ENCODE results near the gene THSD8.

Gene THSD8

GRCh38 chr19:12792853-12793289 lies 9.0 kb upstream of the THSD8 start (continued):
- TF ChIP-seq ZNF639 (tag by site-specific recombination; IDR thresholded peaks at IDR 0.05): no peak
- peak; percentile 85; the same call in 1 of the 2 replicates for TF ChIP-seq ZBTB7A (tag by site-specific recombination; IDR thresholded peaks at IDR 0.05; ENCODE audit: low read depth)
- 0 out of 2 replicates have a peak, but pooled peaks have one; percentile 52 for TF ChIP-seq ZNF792 (tag by site-specific recombination; IDR thresholded peaks at IDR 0.05)
- no peak for TF ChIP-seq SETDB1 (IDR thresholded peaks at IDR 0.05; ENCODE audit: insufficient read length, low read length)
- no peak for TF ChIP-seq ZNF768 (tag by site-specific recombination; IDR thresholded peaks at IDR 0.05)
- 0 out of 2 replicates have a peak, but pooled peaks have one; percentile 8 for TF ChIP-seq ZNF660 (tag by site-specific recombination; IDR thresholded peaks at IDR 0.05)

DNA sequence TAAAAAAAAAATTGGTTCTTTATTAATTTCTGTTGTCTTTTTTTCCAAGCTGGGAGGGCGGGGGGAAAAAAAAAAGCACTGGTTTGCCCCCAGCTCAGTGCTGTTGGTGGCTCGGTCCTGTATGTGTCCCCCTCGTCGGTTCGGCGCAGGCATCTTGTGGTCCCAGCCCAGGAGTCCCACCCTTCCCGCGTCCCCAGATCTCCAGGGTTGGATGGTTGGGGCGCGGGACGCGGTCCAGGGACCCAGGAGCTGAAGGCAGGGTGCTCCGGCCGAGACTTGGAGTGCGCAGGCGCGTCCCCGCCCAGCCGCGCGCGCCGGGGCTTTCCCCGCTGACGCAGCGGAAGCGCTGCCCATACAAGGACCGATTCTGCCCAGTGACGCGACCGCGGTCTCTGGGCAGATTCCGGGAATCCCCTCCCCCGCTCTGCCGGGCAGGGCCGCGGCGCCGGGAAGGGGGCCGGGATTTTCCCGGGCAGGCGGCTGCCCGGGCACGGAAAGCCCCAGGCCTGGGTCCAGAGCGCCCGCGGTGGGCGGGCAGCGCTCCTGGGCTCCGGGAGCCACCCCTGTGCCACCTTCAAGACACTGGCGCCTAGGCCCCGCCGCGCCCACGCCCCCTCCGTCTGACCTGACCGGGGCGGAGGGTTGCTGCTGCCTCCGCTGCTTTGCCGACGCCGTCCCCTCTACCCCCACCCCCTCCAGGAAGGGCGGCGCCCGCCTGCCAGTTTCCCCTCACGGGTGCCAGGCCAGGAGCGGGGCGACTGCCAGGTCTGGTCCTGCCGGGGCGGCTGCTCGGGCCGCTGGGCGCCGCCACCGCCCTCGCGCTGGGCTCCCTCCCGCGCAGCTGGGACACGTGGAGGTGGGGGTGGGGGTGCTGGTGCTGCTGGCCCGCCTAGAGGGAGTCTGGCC lies 8.3 kb upstream of the THSD8 start:
- Histone ChIP-seq H3K9me3 (ENCODE audit: control insufficient read depth, insufficient read depth, low read depth, low read length) (no peaks in the 10 kb centered on the region), H3K4me1 (ENCODE audit: control insufficient read depth, insufficient read depth, low read length) (peaks cover 19% of the 10 kb centered on the region), H3K36me3 (ENCODE audit: control insufficient read depth in 2 of 2, insufficient read depth in 1 of 2, low read length in 2 of 2) (peaks cover 6 to 8% of the 10 kb centered on the region in 2 experiments; a peak in 2 of 3 replicates), H3K4me3 (ENCODE audit: low read depth, low read length) (peak overlapping the region; percentile 43), H3K27ac (ENCODE audit: extremely low read depth, low read depth, low read length) (no peak overlapping the region; the same call in 1 of the 2 replicates)
- ChIA-PET POLR2A (interaction anchor here (0.5 to 3.6 kb wide), 14 partner anchors 10 to 122 kb away, joined by 3 to 42 read pairs (median 4); partner anchors contain the start of genes DNASE2, FBXW9, HOOK2 and RNASEH2A), CTCF (interaction anchor here (0.5 to 16.5 kb wide), 6 partner anchors 16 to 125 kb away, joined by 3 to 386 read pairs (median 4); partner anchors contain the start of gene HOOK2)
- TF ChIP-seq ZNF704 (tag by site-specific recombination; IDR thresholded peaks at IDR 0.05): no peak
- TF ChIP-seq TCF7L2 (IDR thresholded peaks at IDR 0.05; ENCODE audit: borderline replicate concordance, low read depth, low read length): no peak
- 0 out of 2 replicates have a peak, but pooled peaks have one; percentile 8 for TF ChIP-seq ZNF184 (tag by site-specific recombination; IDR thresholded peaks at IDR 0.05)
- no peak for TF ChIP-seq ZNF510 (tag by site-specific recombination; IDR thresholded peaks at IDR 0.05; ENCODE audit: insufficient replicate concordance)
- no peak for TF ChIP-seq ZBTB49 (tag by site-specific recombination; IDR thresholded peaks at IDR 0.05; ENCODE audit: low read depth)
- TF ChIP-seq, protein P1, sequence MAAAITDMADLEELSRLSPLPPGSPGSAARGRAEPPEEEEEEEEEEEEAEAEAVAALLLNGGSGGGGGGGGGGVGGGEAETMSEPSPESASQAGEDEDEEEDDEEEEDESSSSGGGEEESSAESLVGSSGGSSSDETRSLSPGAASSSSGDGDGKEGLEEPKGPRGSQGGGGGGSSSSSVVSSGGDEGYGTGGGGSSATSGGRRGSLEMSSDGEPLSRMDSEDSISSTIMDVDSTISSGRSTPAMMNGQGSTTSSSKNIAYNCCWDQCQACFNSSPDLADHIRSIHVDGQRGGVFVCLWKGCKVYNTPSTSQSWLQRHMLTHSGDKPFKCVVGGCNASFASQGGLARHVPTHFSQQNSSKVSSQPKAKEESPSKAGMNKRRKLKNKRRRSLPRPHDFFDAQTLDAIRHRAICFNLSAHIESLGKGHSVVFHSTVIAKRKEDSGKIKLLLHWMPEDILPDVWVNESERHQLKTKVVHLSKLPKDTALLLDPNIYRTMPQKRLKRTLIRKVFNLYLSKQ (tag by site-specific recombination; IDR thresholded peaks at IDR 0.05; ENCODE audit: borderline replicate concordance): no peak
- no peak for TF ChIP-seq ZNF837 (tag by site-specific recombination; IDR thresholded peaks at IDR 0.05)
- TF ChIP-seq, protein P2, sequence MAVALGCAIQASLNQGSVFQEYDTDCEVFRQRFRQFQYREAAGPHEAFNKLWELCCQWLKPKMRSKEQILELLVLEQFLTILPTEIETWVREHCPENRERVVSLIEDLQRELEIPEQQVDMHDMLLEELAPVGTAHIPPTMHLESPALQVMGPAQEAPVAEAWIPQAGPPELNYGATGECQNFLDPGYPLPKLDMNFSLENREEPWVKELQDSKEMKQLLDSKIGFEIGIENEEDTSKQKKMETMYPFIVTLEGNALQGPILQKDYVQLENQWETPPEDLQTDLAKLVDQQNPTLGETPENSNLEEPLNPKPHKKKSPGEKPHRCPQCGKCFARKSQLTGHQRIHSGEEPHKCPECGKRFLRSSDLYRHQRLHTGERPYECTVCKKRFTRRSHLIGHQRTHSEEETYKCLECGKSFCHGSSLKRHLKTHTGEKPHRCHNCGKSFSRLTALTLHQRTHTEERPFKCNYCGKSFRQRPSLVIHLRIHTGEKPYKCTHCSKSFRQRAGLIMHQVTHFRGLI (tag by site-specific recombination; IDR thresholded peaks at IDR 0.05): peak; percentile 48; the same call in 1 of the 2 replicates
- TF ChIP-seq ZNF398 (tag by site-specific recombination; IDR thresholded peaks at IDR 0.05): peak; percentile 96
- TF ChIP-seq, protein P3, sequence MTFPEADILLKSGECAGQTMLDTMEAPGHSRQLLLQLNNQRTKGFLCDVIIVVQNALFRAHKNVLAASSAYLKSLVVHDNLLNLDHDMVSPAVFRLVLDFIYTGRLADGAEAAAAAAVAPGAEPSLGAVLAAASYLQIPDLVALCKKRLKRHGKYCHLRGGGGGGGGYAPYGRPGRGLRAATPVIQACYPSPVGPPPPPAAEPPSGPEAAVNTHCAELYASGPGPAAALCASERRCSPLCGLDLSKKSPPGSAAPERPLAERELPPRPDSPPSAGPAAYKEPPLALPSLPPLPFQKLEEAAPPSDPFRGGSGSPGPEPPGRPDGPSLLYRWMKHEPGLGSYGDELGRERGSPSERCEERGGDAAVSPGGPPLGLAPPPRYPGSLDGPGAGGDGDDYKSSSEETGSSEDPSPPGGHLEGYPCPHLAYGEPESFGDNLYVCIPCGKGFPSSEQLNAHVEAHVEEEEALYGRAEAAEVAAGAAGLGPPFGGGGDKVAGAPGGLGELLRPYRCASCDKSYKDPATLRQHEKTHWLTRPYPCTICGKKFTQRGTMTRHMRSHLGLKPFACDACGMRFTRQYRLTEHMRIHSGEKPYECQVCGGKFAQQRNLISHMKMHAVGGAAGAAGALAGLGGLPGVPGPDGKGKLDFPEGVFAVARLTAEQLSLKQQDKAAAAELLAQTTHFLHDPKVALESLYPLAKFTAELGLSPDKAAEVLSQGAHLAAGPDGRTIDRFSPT (tag by site-specific recombination; IDR thresholded peaks at IDR 0.05): peak; percentile 96
- TF ChIP-seq ZNF544 (tag by site-specific recombination; IDR thresholded peaks at IDR 0.05): no peak
- TF ChIP-seq REPIN1 (tag by site-specific recombination; IDR thresholded peaks at IDR 0.05; ENCODE audit: low read depth): no peak; the same call in 1 of the 2 replicates
